HepG2 (cell line): ENCODE data around the gene SLC22A7. TPM values are rescaled to one million over a fixed set of nuclear protein-coding genes. Genes with fewer than 3 reads are reported as not detected.

Source experiments
- ARNT2 ChIP-seq: sonication (generic); formaldehyde crosslinking; IDR thresholded peaks from 2 replicates; pipeline ENCODE4 v1.8.0; 2022; ENCODE audit warnings: mild to moderate bottlenecking, low read depth, missing genetic modification reagents, moderate library complexity
- GTF2F1 ChIP-seq: fragments of 150-350 bp; IDR thresholded peaks from 2 replicates; pipeline ENCODE4 v1.6.1; 2014; ENCODE audit warnings: low read length
- HNF4A ChIP-seq: sonication (generic); formaldehyde crosslinking; IDR thresholded peaks from 2 replicates; pipeline ENCODE4 v1.4.0; 2020; ENCODE audit warnings: missing genetic modification reagents
- HNF4G ChIP-seq, 2 experiments: sonication (generic) in 1 of 2; formaldehyde crosslinking in 1 of 2; IDR thresholded peaks; 2 replicates each; pipeline versions ENCODE4 v1.4.0 to v1.6.1; 2011 to 2020; ENCODE audit warnings: borderline replicate concordance in 2 of 2, low read depth in 2 of 2, mild to moderate bottlenecking in 2 of 2, low read length in 1 of 2, missing genetic modification reagents in 1 of 2, moderate library complexity in 1 of 2
- HOMEZ ChIP-seq: IDR thresholded peaks from 2 replicates; pipeline ENCODE4 v1.6.1; 2016; ENCODE audit warnings: low read depth
- KLF15 ChIP-seq: sonication (generic); formaldehyde crosslinking; IDR thresholded peaks from 2 replicates; pipeline ENCODE4 v1.8.1; 2023; ENCODE audit warnings: borderline replicate concordance, mild to moderate bottlenecking, inconsistent platforms, missing genetic modification reagents, mixed read lengths
- KMT2A ChIP-seq: sonication (generic); formaldehyde crosslinking; IDR thresholded peaks from 2 replicates; pipeline ENCODE4 v1.4.0; 2020; ENCODE audit warnings: missing genetic modification reagents
- NCOA1 ChIP-seq: sonication (generic); formaldehyde crosslinking; IDR thresholded peaks from 2 replicates; pipeline ENCODE4 v1.9.0; 2021; ENCODE audit warnings: missing genetic modification reagents
- SIN3A ChIP-seq: IDR thresholded peaks from 2 replicates; pipeline ENCODE4 v1.6.1; 2011; ENCODE audit warnings: low read depth, mild to moderate bottlenecking, control low read depth, low read length, borderline replicate concordance
- SP5 ChIP-seq: IDR thresholded peaks from 2 replicates; pipeline ENCODE4 v1.6.1; 2016; ENCODE audit warnings: low read depth, borderline replicate concordance
- SRSF9 ChIP-seq: fragments of 200-400 bp; formaldehyde crosslinking; IDR thresholded peaks from 2 replicates; pipeline ENCODE4 v1.6.1; 2018; ENCODE audit warnings: borderline replicate concordance, mild to moderate bottlenecking, low read depth, low read length; ENCODE audit not compliant: insufficient read depth, poor library complexity, severe bottlenecking
- ZGPAT ChIP-seq: IDR thresholded peaks from 2 replicates; pipeline ENCODE4 v1.6.1; 2016; ENCODE audit warnings: mild to moderate bottlenecking
- ZMYM3 ChIP-seq: sonication (generic); formaldehyde crosslinking; IDR thresholded peaks from 2 replicates; pipeline ENCODE4 v1.5.1; 2020; ENCODE audit warnings: mild to moderate bottlenecking, missing genetic modification reagents
- ZNF362 ChIP-seq: sonication (generic); formaldehyde crosslinking; IDR thresholded peaks from 2 replicates; pipeline ENCODE4 v1.4.0; 2020; ENCODE audit warnings: missing genetic modification reagents, mild to moderate bottlenecking, borderline replicate concordance
- ZNF430 ChIP-seq: sonication (generic); formaldehyde crosslinking; IDR thresholded peaks from 2 replicates; pipeline ENCODE4 v1.9.0; 2021; ENCODE audit warnings: mild to moderate bottlenecking, missing genetic modification reagents
- ZNF556 ChIP-seq: sonication (generic); formaldehyde crosslinking; IDR thresholded peaks from 2 replicates; pipeline ENCODE4 v1.4.0; 2020; ENCODE audit warnings: mild to moderate bottlenecking, missing genetic modification reagents, borderline replicate concordance
- ZNF572 ChIP-seq: sonication (generic); formaldehyde crosslinking; IDR thresholded peaks from 2 replicates; pipeline ENCODE4 v1.5.1; 2020; ENCODE audit warnings: mild to moderate bottlenecking, missing genetic modification reagents
- ZNF607 ChIP-seq: sonication (generic); formaldehyde crosslinking; IDR thresholded peaks from 2 replicates; pipeline ENCODE4 v1.5.1; 2020; ENCODE audit warnings: missing genetic modification reagents, mild to moderate bottlenecking, borderline replicate concordance
- ZNF614 ChIP-seq: IDR thresholded peaks from 2 replicates; pipeline ENCODE4 v1.6.1; 2018; ENCODE audit warnings: missing biosample characterization, missing genetic modification reagents, inconsistent platforms, borderline replicate concordance
- ZNF703 ChIP-seq: sonication (generic); formaldehyde crosslinking; IDR thresholded peaks from 2 replicates; pipeline ENCODE4 v1.5.1; 2020; ENCODE audit warnings: missing genetic modification reagents, mild to moderate bottlenecking, moderate library complexity, borderline replicate concordance
- ZNF878 ChIP-seq: sonication (generic); formaldehyde crosslinking; IDR thresholded peaks from 2 replicates; pipeline ENCODE4 v1.8.1; 2023; ENCODE audit warnings: mild to moderate bottlenecking, missing genetic modification reagents, moderate library complexity
- ZNF879 ChIP-seq: sonication (generic); formaldehyde crosslinking; IDR thresholded peaks from 2 replicates; pipeline ENCODE4 v1.8.1; 2023; ENCODE audit warnings: missing genetic modification reagents
- ZSCAN12 ChIP-seq: sonication (generic); formaldehyde crosslinking; IDR thresholded peaks from 2 replicates; pipeline ENCODE4 v1.9.0; 2021; ENCODE audit warnings: mild to moderate bottlenecking, missing genetic modification reagents
- polyA plus RNA-seq, 8 experiments: library from polyadenylated mRNA; depleted of rRNA in 3 of 8; stranded (reverse) in 7 of 8; unstranded in 1 of 8; fragments of >200 nt; fragmentation: Illumina TruSeq in 4 of 8; extraction: Trizol in 4 of 8; gene quantifications; 2 replicates each; pipeline versions ENCODE4 v1.2.1 to v1.2.3, GENCODE V29; 2011 to 2016; ENCODE audit warnings: low read depth in 4 of 8, missing spikeins in 1 of 8, mixed read lengths in 1 of 8; ENCODE audit not compliant: insufficient read depth in 1 of 8
- total RNA-seq, 5 experiments: library from RNA; depleted of rRNA; stranded (reverse); fragments of >200 nt; fragmentation: Illumina TruSeq; extraction: Trizol; gene quantifications; 2 replicates each; pipeline ENCODE4 v1.2.3, GENCODE V29; 2016; ENCODE audit warnings: low read depth in 1 of 5
- TF ChIP-seq, protein P1 (sequence below): sonication (generic); formaldehyde crosslinking; IDR thresholded peaks from 2 replicates; pipeline ENCODE4 v1.9.0; 2022; ENCODE audit warnings: low read depth, missing genetic modification reagents

Gene SLC22A7
- total and polyA plus RNA-seq, 2 of the 13 experiments (the other 11 are each of a cell fraction or from before 2014, with no cell fraction given) = 5.3 to 22.6 TPM

DNA sequence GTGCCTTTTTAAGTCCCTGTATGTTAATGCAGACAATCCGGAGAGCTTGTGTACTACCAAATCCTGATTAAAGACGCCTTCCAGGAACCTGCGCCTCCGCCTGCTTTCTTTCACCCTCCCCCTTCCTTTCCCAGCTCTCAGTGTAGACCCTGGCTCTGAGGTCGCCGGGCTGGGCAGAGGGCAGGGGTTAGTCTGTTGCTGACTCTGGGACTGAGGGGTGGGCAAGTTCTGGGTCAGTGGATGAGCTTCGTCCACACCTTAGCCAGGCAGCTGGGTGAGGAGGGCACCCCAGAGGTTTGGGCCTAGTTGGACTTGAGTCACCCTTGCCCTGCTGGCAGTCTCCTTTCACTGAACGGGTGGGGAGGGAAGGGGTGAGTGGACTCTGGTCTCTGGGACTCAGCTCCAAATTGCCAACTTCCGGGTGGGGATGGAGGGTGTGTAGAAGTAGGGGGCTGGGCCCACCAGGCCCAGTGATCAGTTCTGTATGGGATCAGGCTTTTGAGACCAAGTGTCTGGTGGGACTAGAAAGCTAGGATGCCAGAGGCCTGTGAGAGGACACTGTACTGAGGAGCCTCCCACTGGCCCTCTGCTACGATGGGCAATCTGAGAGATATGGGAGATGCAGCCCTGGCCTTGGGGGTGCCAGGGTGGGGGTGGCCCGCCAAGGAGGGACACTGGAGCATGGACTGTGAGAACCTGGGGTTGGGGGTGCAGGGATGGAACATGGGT, 21.3 kb upstream of the SLC22A7 start (continued):
- TF ChIP-seq ARNT2 (CRISPR knock-in tag) (no peak), ZMYM3 (peak; percentile 47), ZNF703 (no peak), ZGPAT (CRISPR knock-in tag) (peak; percentile 80), NCOA1 (CRISPR knock-in tag) (peak; percentile 71; the same call in 1 of the 2 replicates), SP5 (CRISPR knock-in tag) (peak; percentile 72), SIN3A (peak; percentile 18; the same call in 1 of the 2 replicates), ZNF879 (CRISPR knock-in tag) (no peak), ZNF362 (CRISPR knock-in tag) (peak; percentile 24; the same call in 1 of the 2 replicates), ZNF556 (peak; percentile 35; the same call in 1 of the 2 replicates), ZNF878 (CRISPR knock-in tag) (no peak), HOMEZ (CRISPR knock-in tag) (0 out of 2 replicates have a peak, but pooled peaks have one; percentile 10), ZNF614 (peak; percentile 77; the same call in 1 of the 2 replicates), KMT2A (CRISPR knock-in tag) (no peak), ZNF607 (CRISPR knock-in tag) (no peak; the same call in 1 of the 2 replicates), KLF15 (CRISPR knock-in tag) (no peak), ZNF572 (no peak), ZSCAN12 (CRISPR knock-in tag) (no peak), SRSF9 (no peak), ZNF430 (CRISPR knock-in tag) (peak; percentile 87), HNF4G (IDR thresholded peaks at IDR 0.05; ENCODE audit: borderline replicate concordance, low read depth, low read length) (peak; percentile 91; the same call in 1 of the 2 replicates), HNF4G (CRISPR knock-in tag; IDR thresholded peaks at IDR 0.05; ENCODE audit: borderline replicate concordance, low read depth) (peak; percentile 97), HNF4A (CRISPR knock-in tag) (peak; percentile 97), GTF2F1 (no peak)
- TF ChIP-seq, protein P1, sequence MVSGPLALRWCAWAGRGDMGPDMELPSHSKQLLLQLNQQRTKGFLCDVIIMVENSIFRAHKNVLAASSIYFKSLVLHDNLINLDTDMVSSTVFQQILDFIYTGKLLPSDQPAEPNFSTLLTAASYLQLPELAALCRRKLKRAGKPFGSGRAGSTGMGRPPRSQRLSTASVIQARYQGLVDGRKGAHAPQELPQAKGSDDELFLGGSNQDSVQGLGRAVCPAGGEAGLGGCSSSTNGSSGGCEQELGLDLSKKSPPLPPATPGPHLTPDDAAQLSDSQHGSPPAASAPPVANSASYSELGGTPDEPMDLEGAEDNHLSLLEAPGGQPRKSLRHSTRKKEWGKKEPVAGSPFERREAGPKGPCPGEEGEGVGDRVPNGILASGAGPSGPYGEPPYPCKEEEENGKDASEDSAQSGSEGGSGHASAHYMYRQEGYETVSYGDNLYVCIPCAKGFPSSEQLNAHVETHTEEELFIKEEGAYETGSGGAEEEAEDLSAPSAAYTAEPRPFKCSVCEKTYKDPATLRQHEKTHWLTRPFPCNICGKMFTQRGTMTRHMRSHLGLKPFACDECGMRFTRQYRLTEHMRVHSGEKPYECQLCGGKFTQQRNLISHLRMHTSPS = peak; percentile 99
